Liver (tissue), 9 donors: ENCODE measurements around the gene TJAP1. TPM values are rescaled to one million over a fixed set of nuclear protein-coding genes. Genes with fewer than 3 reads are reported as not detected.

ENCODE experiments used
- DNase-seq: peaks from one replicate; pipeline ENCODE4 v3.0.0-alpha.2; 2017; ENCODE audit warnings: low spot score
- H3K27ac ChIP-seq, 2 donors: one replicate each; pipeline ENCODE4 v1.7.0; 2013; ENCODE audit warnings: inconsistent platforms in 2 of 2, low read length in 2 of 2, control low read depth in 1 of 2, low read depth in 1 of 2, mild to moderate bottlenecking in 1 of 2
- H3K27me3 ChIP-seq, 4 donors: one replicate each; pipeline versions ENCODE4 v1.6.1 to v1.7.0; 2013; ENCODE audit warnings: low read length in 3 of 4, inconsistent platforms in 1 of 4, mild to moderate bottlenecking in 1 of 4, moderate library complexity in 1 of 4; ENCODE audit not compliant: control insufficient read depth in 4 of 4, insufficient read depth in 4 of 4
- H3K36me3 ChIP-seq, 4 donors: one replicate each; pipeline versions ENCODE4 v1.6.1 to v1.7.0; 2013; ENCODE audit warnings: low read length in 3 of 4, mild to moderate bottlenecking in 3 of 4, low read depth in 1 of 4, moderate library complexity in 1 of 4; ENCODE audit not compliant: control insufficient read depth in 4 of 4, insufficient read depth in 3 of 4
- H3K4me1 ChIP-seq, 4 donors: one replicate each; pipeline versions ENCODE4 v1.6.1 to v1.7.0; 2013; ENCODE audit warnings: low read length in 3 of 4, mild to moderate bottlenecking in 3 of 4, moderate library complexity in 1 of 4; ENCODE audit not compliant: control insufficient read depth in 4 of 4, insufficient read depth in 4 of 4
- H3K4me3 ChIP-seq, 3 donors: one replicate each; pipeline versions ENCODE4 v1.6.1 to v1.7.0; 2013; ENCODE audit warnings: low read length in 3 of 3, control low read depth in 1 of 3, low read depth in 1 of 3, mild to moderate bottlenecking in 1 of 3
- H3K9ac ChIP-seq, 2 donors: one replicate each; pipeline ENCODE4 v1.7.0; 2013; ENCODE audit warnings: low read length in 2 of 2, mild to moderate bottlenecking in 2 of 2, moderate library complexity in 2 of 2, control low read depth in 1 of 2, low read depth in 1 of 2
- H3K9me3 ChIP-seq, 4 donors: one replicate each; pipeline versions ENCODE4 v1.6.1 to v1.7.0; 2013; ENCODE audit warnings: low read length in 3 of 4; ENCODE audit not compliant: control insufficient read depth in 4 of 4
- EGR1 ChIP-seq, 2 donors: IDR thresholded peaks; 2 replicates each; pipeline ENCODE4 v1.6.1; 2016 to 2018; ENCODE audit warnings: antibody characterized with exemption in 2 of 2, low read depth in 2 of 2
- FOXA1 ChIP-seq: IDR thresholded peaks from 2 replicates; pipeline ENCODE4 v1.6.1; 2016; ENCODE audit warnings: antibody characterized with exemption
- FOXA2 ChIP-seq: IDR thresholded peaks from 2 replicates; pipeline ENCODE4 v1.6.1; 2016; ENCODE audit warnings: antibody characterized with exemption
- GABPA ChIP-seq, 2 donors: IDR thresholded peaks in 1 of 2; conservative IDR thresholded peaks in 1 of 2; 2 replicates each; pipeline ENCODE4 v1.6.1; 2016; ENCODE audit warnings: antibody characterized with exemption in 2 of 2, mild to moderate bottlenecking in 1 of 2, moderate library complexity in 1 of 2
- HNF4A ChIP-seq, 2 donors: conservative IDR thresholded peaks; 2 replicates each; pipeline ENCODE4 v1.6.1; 2016; ENCODE audit warnings: antibody characterized with exemption in 2 of 2, mild to moderate bottlenecking in 2 of 2
- JUND ChIP-seq, 2 donors: IDR thresholded peaks; 2 replicates each; pipeline ENCODE4 v1.6.1; 2016; ENCODE audit warnings: antibody characterized with exemption in 2 of 2
- NR2F2 ChIP-seq: IDR thresholded peaks from 2 replicates; pipeline ENCODE4 v1.6.1; 2016; ENCODE audit warnings: antibody characterized with exemption
- RAD21 ChIP-seq, 2 donors: IDR thresholded peaks; 2 replicates each; pipeline ENCODE4 v1.6.1; 2016; ENCODE audit warnings: antibody characterized with exemption in 2 of 2, mild to moderate bottlenecking in 2 of 2
- RXRA ChIP-seq, 2 donors: IDR thresholded peaks; 2 replicates each; pipeline ENCODE4 v1.6.1; 2017 to 2018; ENCODE audit warnings: antibody characterized with exemption in 2 of 2, mild to moderate bottlenecking in 1 of 2
- SP1 ChIP-seq: IDR thresholded peaks from 2 replicates; pipeline ENCODE4 v1.6.1; 2018; ENCODE audit warnings: antibody characterized with exemption, mild to moderate bottlenecking
- TAF1 ChIP-seq: conservative IDR thresholded peaks from 2 replicates; pipeline ENCODE4 v1.6.1; 2016; ENCODE audit warnings: antibody characterized with exemption, mild to moderate bottlenecking
- YY1 ChIP-seq: IDR thresholded peaks from 2 replicates; pipeline ENCODE4 v1.6.1; 2016; ENCODE audit warnings: antibody characterized with exemption, mild to moderate bottlenecking
- WGBS: extraction: QIAGEN DNeasy Blood & Tissue Kit; methylation state at CpG from one replicate; pipeline ENCODE4 v1.1.7; 2013; 5-methylcytosine and 5-hydroxymethylcytosine counted together
- polyA plus RNA-seq, 2 donors: library from polyadenylated mRNA; stranded (reverse) in 1 of 2; unstranded in 1 of 2; fragments of 200-250 nt in 1 of 2; fragments of >200 nt in 1 of 2; fragmentation: Nextera tagmentation in 1 of 2; extraction: Ambion mirVana in 1 of 2; gene quantifications; one replicate each; pipeline versions ENCODE4 v1.2.1 to v1.2.3, GENCODE V29; 2013 to 2015
- total RNA-seq, 2 donors: library from RNA; depleted of rRNA; stranded (reverse); fragments of >200 nt; gene quantifications; one replicate each; pipeline ENCODE4 v1.2.3, GENCODE V29; 2014
- TF ChIP-seq, protein P1 (sequence below): IDR thresholded peaks from 2 replicates; pipeline ENCODE4 v1.6.1; 2016; ENCODE audit warnings: antibody characterized with exemption
- TF ChIP-seq, protein P2 (sequence below): IDR thresholded peaks from 2 replicates; pipeline ENCODE4 v1.6.1; 2016; ENCODE audit warnings: antibody characterized with exemption, mild to moderate bottlenecking
- TF ChIP-seq, protein P3 (sequence below): IDR thresholded peaks from 2 replicates; pipeline ENCODE4 v1.6.1; 2016; ENCODE audit warnings: antibody characterized with exemption
- TF ChIP-seq, protein P4 (sequence below): IDR thresholded peaks from 2 replicates; pipeline ENCODE4 v1.6.1; 2016; ENCODE audit warnings: antibody characterized with exemption
- TF ChIP-seq, protein P5 (sequence below): fragments of 150-350 bp; IDR thresholded peaks from 2 replicates; pipeline ENCODE4 v1.5.1; 2017; ENCODE audit warnings: improper control_type of control experiment, low read depth, low read length; ENCODE audit not compliant: missing input control
- donor health status: healthy.
- donor health status: healthy.
- donor health status: healthy.
- donor health status: healthy.
- donor health status: healthy.

TJAP1 gene
- total and polyA plus RNA-seq, 4 donors: 6.9 to 10.3 (median 7.8) TPM

DNA sequence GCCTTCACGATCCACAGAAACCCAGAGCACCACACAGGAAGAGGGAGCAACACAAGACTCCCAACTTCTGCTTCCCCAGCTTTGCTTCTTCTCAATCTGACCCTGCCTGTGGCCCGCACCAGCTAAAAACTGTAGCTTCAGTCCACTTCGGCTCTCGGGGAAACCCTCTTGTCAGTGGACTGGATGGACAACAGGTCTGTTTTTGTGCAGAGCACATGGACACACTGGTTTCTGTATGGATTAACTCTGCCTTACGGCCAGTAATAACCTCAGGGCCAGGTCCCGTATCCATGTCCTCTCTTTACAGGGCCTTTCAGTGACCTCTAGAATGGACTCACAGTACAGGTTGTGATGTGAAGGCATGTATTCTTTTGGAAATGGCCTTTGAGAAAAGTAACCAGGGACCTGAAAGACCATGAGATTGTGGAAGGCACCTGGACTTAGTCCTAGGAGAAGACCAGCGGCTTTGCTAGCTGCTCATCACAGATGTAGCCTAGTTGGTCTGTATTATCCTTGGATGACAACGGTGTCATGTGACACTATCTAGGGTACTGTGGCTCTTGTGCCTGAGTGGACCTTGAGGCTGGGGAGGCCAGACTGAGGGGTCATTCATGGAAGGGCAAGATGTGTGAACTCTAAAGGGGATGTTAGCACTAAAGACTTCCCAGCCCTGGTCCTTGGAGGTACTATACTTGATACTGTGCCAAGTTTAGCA is 45.3 kb downstream of the TJAP1 start:
- H3K27ac ChIP-seq: no peak overlapping the region

DNA sequence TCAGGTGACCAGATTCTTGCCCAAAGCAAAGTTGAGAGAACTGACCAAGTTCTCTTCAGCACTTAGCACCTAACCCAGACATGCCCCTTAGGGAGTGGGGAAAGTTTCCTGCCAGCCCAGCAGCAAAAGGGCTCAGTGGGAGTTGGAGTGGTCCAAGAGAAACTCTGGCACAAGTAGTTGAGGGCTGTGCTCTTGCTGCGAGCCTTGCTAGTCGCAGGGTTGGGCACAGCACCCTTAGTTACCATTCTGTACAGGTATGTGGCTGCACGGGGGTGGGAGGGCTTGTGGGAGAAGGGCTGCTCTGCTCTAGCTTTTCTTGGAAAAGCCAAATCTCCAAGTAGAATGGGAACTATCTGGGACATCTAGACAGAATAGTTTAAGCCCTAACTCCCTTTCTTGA is 45.9 kb downstream of the TJAP1 start:
- H3K27me3 ChIP-seq: no peaks in the 10 kb centered on the region
- H3K4me1 ChIP-seq: peaks cover 0 to 2% (median 2%) of the 10 kb centered on the region in 4 donors
- H3K36me3 ChIP-seq: peaks cover 16 to 81% (median 65%) of the 10 kb centered on the region in 4 donors
- DNase-seq: no peak
- H3K9ac ChIP-seq: no peak overlapping the region
- no peak overlapping the region for H3K4me3 ChIP-seq
- WGBS: 99% methylated on average over 3 of the region's 3 CpGs
- no peaks in the 10 kb centered on the region for H3K9me3 ChIP-seq
- no peak overlapping the region for H3K27ac ChIP-seq
- TF ChIP-seq, protein P1, sequence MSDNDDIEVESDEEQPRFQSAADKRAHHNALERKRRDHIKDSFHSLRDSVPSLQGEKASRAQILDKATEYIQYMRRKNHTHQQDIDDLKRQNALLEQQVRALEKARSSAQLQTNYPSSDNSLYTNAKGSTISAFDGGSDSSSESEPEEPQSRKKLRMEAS: no peak
- no peak for TF ChIP-seq JUND (IDR thresholded peaks at IDR 0.05)
- no peak for TF ChIP-seq RAD21 (IDR thresholded peaks at IDR 0.05)
- TF ChIP-seq, protein P2, sequence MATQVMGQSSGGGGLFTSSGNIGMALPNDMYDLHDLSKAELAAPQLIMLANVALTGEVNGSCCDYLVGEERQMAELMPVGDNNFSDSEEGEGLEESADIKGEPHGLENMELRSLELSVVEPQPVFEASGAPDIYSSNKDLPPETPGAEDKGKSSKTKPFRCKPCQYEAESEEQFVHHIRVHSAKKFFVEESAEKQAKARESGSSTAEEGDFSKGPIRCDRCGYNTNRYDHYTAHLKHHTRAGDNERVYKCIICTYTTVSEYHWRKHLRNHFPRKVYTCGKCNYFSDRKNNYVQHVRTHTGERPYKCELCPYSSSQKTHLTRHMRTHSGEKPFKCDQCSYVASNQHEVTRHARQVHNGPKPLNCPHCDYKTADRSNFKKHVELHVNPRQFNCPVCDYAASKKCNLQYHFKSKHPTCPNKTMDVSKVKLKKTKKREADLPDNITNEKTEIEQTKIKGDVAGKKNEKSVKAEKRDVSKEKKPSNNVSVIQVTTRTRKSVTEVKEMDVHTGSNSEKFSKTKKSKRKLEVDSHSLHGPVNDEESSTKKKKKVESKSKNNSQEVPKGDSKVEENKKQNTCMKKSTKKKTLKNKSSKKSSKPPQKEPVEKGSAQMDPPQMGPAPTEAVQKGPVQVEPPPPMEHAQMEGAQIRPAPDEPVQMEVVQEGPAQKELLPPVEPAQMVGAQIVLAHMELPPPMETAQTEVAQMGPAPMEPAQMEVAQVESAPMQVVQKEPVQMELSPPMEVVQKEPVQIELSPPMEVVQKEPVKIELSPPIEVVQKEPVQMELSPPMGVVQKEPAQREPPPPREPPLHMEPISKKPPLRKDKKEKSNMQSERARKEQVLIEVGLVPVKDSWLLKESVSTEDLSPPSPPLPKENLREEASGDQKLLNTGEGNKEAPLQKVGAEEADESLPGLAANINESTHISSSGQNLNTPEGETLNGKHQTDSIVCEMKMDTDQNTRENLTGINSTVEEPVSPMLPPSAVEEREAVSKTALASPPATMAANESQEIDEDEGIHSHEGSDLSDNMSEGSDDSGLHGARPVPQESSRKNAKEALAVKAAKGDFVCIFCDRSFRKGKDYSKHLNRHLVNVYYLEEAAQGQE: no peak
- no peak for TF ChIP-seq HNF4A (conservative IDR thresholded peaks at IDR 0.05)
- no peak for TF ChIP-seq FOXA1
- TF ChIP-seq NR2F2: no peak
- no peak for TF ChIP-seq GABPA (IDR thresholded peaks at IDR 0.05 in 1 of 2, conservative IDR thresholded peaks at IDR 0.05 in 1 of 2)
- TF ChIP-seq, protein P3, sequence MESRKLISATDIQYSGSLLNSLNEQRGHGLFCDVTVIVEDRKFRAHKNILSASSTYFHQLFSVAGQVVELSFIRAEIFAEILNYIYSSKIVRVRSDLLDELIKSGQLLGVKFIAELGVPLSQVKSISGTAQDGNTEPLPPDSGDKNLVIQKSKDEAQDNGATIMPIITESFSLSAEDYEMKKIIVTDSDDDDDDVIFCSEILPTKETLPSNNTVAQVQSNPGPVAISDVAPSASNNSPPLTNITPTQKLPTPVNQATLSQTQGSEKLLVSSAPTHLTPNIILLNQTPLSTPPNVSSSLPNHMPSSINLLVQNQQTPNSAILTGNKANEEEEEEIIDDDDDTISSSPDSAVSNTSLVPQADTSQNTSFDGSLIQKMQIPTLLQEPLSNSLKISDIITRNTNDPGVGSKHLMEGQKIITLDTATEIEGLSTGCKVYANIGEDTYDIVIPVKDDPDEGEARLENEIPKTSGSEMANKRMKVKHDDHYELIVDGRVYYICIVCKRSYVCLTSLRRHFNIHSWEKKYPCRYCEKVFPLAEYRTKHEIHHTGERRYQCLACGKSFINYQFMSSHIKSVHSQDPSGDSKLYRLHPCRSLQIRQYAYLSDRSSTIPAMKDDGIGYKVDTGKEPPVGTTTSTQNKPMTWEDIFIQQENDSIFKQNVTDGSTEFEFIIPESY: no peak
- no peak for TF ChIP-seq FOXA2
- TF ChIP-seq, protein P4, sequence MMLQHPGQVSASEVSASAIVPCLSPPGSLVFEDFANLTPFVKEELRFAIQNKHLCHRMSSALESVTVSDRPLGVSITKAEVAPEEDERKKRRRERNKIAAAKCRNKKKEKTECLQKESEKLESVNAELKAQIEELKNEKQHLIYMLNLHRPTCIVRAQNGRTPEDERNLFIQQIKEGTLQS: no peak
- no peak for TF ChIP-seq EGR1 (IDR thresholded peaks at IDR 0.05; ENCODE audit: low read depth in 2 of 2)
- no peak for TF ChIP-seq TAF1
- no peak for TF ChIP-seq SP1
- TF ChIP-seq RXRA (IDR thresholded peaks at IDR 0.05): no peak
- TF ChIP-seq YY1: no peak
- TF ChIP-seq, protein P5, sequence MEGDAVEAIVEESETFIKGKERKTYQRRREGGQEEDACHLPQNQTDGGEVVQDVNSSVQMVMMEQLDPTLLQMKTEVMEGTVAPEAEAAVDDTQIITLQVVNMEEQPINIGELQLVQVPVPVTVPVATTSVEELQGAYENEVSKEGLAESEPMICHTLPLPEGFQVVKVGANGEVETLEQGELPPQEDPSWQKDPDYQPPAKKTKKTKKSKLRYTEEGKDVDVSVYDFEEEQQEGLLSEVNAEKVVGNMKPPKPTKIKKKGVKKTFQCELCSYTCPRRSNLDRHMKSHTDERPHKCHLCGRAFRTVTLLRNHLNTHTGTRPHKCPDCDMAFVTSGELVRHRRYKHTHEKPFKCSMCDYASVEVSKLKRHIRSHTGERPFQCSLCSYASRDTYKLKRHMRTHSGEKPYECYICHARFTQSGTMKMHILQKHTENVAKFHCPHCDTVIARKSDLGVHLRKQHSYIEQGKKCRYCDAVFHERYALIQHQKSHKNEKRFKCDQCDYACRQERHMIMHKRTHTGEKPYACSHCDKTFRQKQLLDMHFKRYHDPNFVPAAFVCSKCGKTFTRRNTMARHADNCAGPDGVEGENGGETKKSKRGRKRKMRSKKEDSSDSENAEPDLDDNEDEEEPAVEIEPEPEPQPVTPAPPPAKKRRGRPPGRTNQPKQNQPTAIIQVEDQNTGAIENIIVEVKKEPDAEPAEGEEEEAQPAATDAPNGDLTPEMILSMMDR: no peak

More for the DNA sequence above, 45.3 kb downstream of the TJAP1 start:
- H3K4me3 ChIP-seq: no peak overlapping the region
- no peaks in the 10 kb centered on the region for H3K9me3 ChIP-seq
- whole genome bisulfite sequencing: 87% methylated on average over 8 of the region's 8 CpGs
- H3K36me3 ChIP-seq: peaks cover 16 to 75% (median 59%) of the 10 kb centered on the region in 4 donors
- peaks cover 4 to 8% (median 7%) of the 10 kb centered on the region in 4 donors for H3K4me1 ChIP-seq
- TF ChIP-seq TAF1 (no peak), YY1 (no peak), SP1 (no peak), JUND (IDR thresholded peaks at IDR 0.05) (no peak), FOXA2 (no peak)
- TF ChIP-seq, protein P2: no peak
- no peak overlapping the region for H3K9ac ChIP-seq
- DNase-seq: no peak
- no peaks in the 10 kb centered on the region for H3K27me3 ChIP-seq
